HepG2 (cell line): ENCODE results near the gene EMILIN3. TPM values are rescaled to one million over a fixed set of nuclear protein-coding genes. Genes with fewer than 3 reads are reported as not detected.

Experiments used
- ATAC-seq: fragments of 200-7000 bp; cut with Tn5 transposase; 3 replicates; pipeline ENCODE4 v1.9.1; 2020; ENCODE audit warnings: mild to moderate bottlenecking, moderate library complexity
- BruUV-seq: library from RNA; stranded (reverse); fragments of 400-500 nt; replicated peaks from 2 replicates; lab custom pipeline; 2021; lab: Mats Ljungman, UMichigan
- CTCF ChIA-PET: fragments of 300-600 bp; formaldehyde crosslinking; extraction: SDS; loops from one replicate; lab custom pipeline; 2021; ENCODE audit warnings: low total read pairs, inconsistent platforms, low intra/inter-chr PET ratio; lab: Yijun Ruan, JAX
- POLR2A ChIA-PET: fragments of 350-600 bp; sonication (Branson Sonifier 250); formaldehyde crosslinking; loops from one replicate; lab custom pipeline; 2020; ENCODE audit warnings: antibody characterized with exemption, inconsistent platforms; lab: Yijun Ruan, JAX
- DNase-seq: peaks from one replicate; pipeline ENCODE4 v3.0.0-alpha.2; 2015; ENCODE audit warnings: low spot score
- FAIRE-seq: peaks from 3 replicates; lab custom pipeline; 2011; peaks lifted over from hg19 to GRCh38; lab: Jason Lieb, UNC
- H2AFZ ChIP-seq: one replicate; pipeline ENCODE4 v1.6.1; 2011; ENCODE audit warnings: low read length, inconsistent platforms
- H3K27ac ChIP-seq: fragments of 300-600 bp; 3 replicates; pipeline ENCODE4 v1.8.0; 2011; ENCODE audit warnings: mixed run types, mild to moderate bottlenecking, mixed read lengths, low read length, inconsistent platforms; ENCODE audit not compliant: insufficient read depth; ENCODE audit errors: extremely low read length
- H3K27me3 ChIP-seq, 2 experiments: fragments of 200-600 bp in 1 of 2; 2 replicates in 1 of 2; 3 replicates in 1 of 2; pipeline versions ENCODE4 v1.6.0 to v1.8.0; 2011; ENCODE audit warnings: low read length in 2 of 2, mild to moderate bottlenecking in 2 of 2, moderate library complexity in 2 of 2, inconsistent platforms in 1 of 2; ENCODE audit not compliant: insufficient read depth in 2 of 2, control insufficient read depth in 1 of 2
- H3K36me3 ChIP-seq, 2 experiments: fragments of 200-600 bp in 1 of 2; replicated peaks in 1 of 2; 2 replicates in 1 of 2; 3 replicates in 1 of 2; pipeline versions ENCODE4 v1.5.1 to v1.8.0; 2011; ENCODE audit warnings: low read length in 2 of 2, inconsistent platforms in 1 of 2; ENCODE audit not compliant: insufficient read depth in 2 of 2, control insufficient read depth in 1 of 2
- H3K4me1 ChIP-seq: 2 replicates; pipeline ENCODE4 v1.5.1; 2012; ENCODE audit warnings: low read length, inconsistent platforms; ENCODE audit not compliant: insufficient read depth
- H3K4me2 ChIP-seq: 2 replicates; pipeline ENCODE4 v1.6.0; 2011; ENCODE audit warnings: low read depth, low read length, inconsistent platforms
- H3K4me3 ChIP-seq, 3 experiments: fragments of 200-600 bp in 1 of 3; sonication (generic), shearing (Covaris generic) in 1 of 3; replicated peaks in 1 of 3; 2 replicates each; pipeline ENCODE4 v1.5.1; 2011 to 2016; ENCODE audit warnings: low read length in 3 of 3, inconsistent platforms in 2 of 3, low read depth in 2 of 3, mild to moderate bottlenecking in 2 of 3, control low read depth in 1 of 3, mixed read lengths in 1 of 3; ENCODE audit not compliant: insufficient read depth in 1 of 3
- H3K79me2 ChIP-seq: one replicate; pipeline ENCODE4 v1.6.1; 2011; ENCODE audit warnings: low read length, inconsistent platforms; ENCODE audit not compliant: insufficient read depth
- H3K9ac ChIP-seq: 2 replicates; pipeline ENCODE4 v1.6.0; 2011; ENCODE audit warnings: mild to moderate bottlenecking, low read depth, low read length, inconsistent platforms; ENCODE audit not compliant: insufficient read depth
- H3K9me3 ChIP-seq: 2 replicates; pipeline ENCODE4 v1.5.1; 2012; ENCODE audit warnings: mild to moderate bottlenecking, low read length
- H4K20me1 ChIP-seq: 2 replicates; pipeline ENCODE4 v1.6.0; 2011; ENCODE audit warnings: inconsistent platforms, mild to moderate bottlenecking, low read length, moderate library complexity; ENCODE audit not compliant: insufficient read depth
- AHR ChIP-seq: IDR thresholded peaks from 2 replicates; pipeline ENCODE4 v1.6.1; 2018; ENCODE audit warnings: missing genetic modification reagents, missing compliant biosample characterization
- ESRRA ChIP-seq: sonication (generic); formaldehyde crosslinking; IDR thresholded peaks from 2 replicates; pipeline ENCODE4 v1.5.1; 2020; ENCODE audit warnings: mild to moderate bottlenecking, low read depth, missing genetic modification reagents
- SMAD1 ChIP-seq: sonication (generic); formaldehyde crosslinking; IDR thresholded peaks from 2 replicates; pipeline ENCODE4 v1.4.0; 2020; ENCODE audit warnings: missing genetic modification reagents, low read depth, mild to moderate bottlenecking, borderline replicate concordance
- ZNF251 ChIP-seq: sonication (generic); formaldehyde crosslinking; IDR thresholded peaks from 2 replicates; pipeline ENCODE4 v1.9.0; 2021; ENCODE audit warnings: mild to moderate bottlenecking, missing genetic modification reagents
- ZNF782 ChIP-seq: sonication (generic); formaldehyde crosslinking; IDR thresholded peaks from 2 replicates; pipeline ENCODE4 v1.4.0; 2020; ENCODE audit warnings: missing genetic modification reagents, mild to moderate bottlenecking, borderline replicate concordance
- WGBS: methylation state at CpG from one replicate; pipeline ENCODE4 v1.1.6; 2017; ENCODE audit warnings: low lambda C conversion rate; 5-methylcytosine and 5-hydroxymethylcytosine counted together
- in situ Hi-C: cut with HindIII; loops from 2 replicates; pipeline ENCODE4 v1.10.0; 2017; ENCODE audit warnings: low pct_unique_long_range_greater_than_20kb; ENCODE audit not compliant: extremely low pct_ligation_motif_present
- intact Hi-C: fragments of 100-400 bp; cut with micrococcal nuclease; formaldehyde crosslinking; loops from one replicate; pipeline ENCODE4 v1.10.0; 2022; ENCODE audit not compliant: unreplicated experiment
- polyA plus RNA-seq, 8 experiments: library from polyadenylated mRNA; depleted of rRNA in 3 of 8; stranded (reverse) in 7 of 8; unstranded in 1 of 8; fragments of >200 nt; fragmentation: Illumina TruSeq in 4 of 8; extraction: Trizol in 4 of 8; gene quantifications; 2 replicates each; pipeline versions ENCODE4 v1.2.1 to v1.2.3, GENCODE V29; 2011 to 2016; ENCODE audit warnings: low read depth in 4 of 8, missing spikeins in 1 of 8, mixed read lengths in 1 of 8; ENCODE audit not compliant: insufficient read depth in 1 of 8
- total RNA-seq, 5 experiments: library from RNA; depleted of rRNA; stranded (reverse); fragments of >200 nt; fragmentation: Illumina TruSeq; extraction: Trizol; gene quantifications; 2 replicates each; pipeline ENCODE4 v1.2.3, GENCODE V29; 2016; ENCODE audit warnings: low read depth in 1 of 5
- TF ChIP-seq, protein P1 (sequence below): IDR thresholded peaks from 2 replicates; pipeline ENCODE4 v1.6.1; 2016; ENCODE audit warnings: mild to moderate bottlenecking

The EMILIN3 gene
- total and polyA plus RNA-seq, 2 of the 13 experiments (the other 11 are each of a cell fraction or from before 2014, with no cell fraction given), result 0.25 to 0.29 TPM

DNA sequence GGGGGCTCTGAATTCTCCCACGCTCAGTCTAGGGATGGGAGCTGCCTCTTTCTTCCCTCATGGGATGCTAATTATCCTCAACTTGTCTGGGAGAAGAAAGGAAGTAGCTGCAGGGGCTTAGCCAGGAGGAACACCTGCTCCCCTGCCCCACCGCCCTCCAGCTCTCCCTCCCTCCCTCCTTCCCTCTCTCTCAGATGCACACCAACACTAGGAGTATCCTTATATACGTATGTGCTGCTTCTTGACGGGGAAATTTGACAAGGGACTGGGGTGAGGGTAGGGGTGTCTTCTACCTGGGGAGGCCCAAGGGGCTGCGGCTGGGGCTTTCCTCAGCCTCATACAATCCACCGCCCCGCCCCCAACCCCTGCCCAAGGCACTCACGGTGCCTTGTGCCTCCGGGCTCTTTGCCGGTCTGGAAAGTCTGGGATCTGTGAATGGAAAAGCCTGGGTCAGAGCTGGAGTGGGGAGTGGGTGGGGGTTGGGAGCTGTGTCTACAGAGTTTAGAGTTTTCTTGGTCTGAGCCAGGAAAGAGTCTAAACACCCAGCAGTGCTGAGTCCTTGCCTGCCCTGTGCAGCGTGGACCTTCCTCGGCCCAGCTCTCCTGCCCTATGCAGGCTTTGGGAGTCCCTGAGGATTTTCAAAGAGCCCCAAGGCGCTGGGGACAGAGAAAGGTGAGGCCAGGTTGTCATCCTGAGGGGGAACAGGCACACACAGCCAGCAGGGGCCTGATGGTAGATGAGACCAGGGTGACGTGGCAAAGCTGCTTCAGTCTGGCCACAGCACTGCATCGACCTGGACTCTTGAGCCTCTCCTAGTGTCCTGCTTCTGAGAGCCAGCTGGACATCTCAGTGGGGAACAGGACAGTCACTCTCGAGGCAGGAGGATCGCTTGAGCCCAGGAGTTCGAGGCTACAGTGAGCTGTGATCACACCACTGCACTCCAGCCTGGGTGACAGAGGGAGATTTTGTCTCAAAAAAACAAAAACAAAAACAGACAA, 29.3 kb upstream of the EMILIN3 start (continued):
- TF ChIP-seq, protein P1, sequence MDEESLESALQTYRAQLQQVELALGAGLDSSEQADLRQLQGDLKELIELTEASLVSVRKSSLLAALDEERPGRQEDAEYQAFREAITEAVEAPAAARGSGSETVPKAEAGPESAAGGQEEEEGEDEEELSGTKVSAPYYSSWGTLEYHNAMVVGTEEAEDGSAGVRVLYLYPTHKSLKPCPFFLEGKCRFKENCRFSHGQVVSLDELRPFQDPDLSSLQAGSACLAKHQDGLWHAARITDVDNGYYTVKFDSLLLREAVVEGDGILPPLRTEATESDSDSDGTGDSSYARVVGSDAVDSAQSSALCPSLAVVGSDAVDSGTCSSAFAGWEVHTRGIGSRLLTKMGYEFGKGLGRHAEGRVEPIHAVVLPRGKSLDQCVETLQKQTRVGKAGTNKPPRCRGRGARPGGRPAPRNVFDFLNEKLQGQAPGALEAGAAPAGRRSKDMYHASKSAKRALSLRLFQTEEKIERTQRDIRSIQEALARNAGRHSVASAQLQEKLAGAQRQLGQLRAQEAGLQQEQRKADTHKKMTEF, result peak; percentile 40; the same call in 1 of the 2 replicates
- TF ChIP-seq ZNF251, result no peak

DNA sequence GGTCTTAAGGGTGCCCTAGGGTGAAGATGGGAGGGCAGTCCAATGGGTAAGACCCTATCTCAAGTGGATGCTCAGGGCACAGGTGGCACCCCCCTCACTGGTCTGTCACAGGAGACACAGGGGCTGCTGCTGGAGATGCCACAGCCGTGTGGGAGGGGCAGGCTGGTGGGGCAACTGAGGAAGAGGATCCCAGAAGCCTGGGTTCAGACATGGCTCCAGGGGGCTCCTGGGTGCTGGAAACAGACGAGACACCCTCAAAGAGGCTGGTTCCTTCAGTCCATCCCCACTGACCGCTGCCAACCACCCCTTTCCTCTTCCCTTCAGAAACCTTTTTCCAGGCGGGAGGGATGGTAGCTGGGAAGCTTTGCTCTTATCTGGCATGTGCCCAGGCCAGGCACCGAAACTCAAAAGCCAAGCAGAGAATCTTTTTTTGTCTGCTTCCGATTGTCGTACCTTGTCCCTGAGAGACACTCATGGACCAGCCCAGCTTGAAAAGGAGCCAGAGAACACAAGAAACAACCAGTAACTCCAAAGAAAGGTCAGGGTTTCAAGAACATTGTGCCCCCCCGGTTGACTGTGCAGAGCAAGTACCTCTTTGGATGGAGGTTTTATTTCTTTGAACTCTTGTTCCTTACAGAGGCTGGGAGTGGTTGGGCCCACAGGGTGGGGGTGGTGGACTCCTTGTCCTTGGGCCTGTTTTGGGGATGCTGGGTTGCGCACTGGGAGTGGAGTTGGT, 28.5 kb upstream of the EMILIN3 start:
- DNase-seq, result no peak
- Histone ChIP-seq H3K4me1 (peaks cover 29% of the 10 kb centered on the region), H3K36me3 (no peaks in the 10 kb centered on the region), H3K4me2 (no peak overlapping the region)
- no peak; the same call in 2 of the 3 replicates for ATAC-seq
- CTCF ChIA-PET, result no interaction called here
- TF ChIP-seq AHR (no peak), ESRRA (CRISPR knock-in tag) (no peak), SMAD1 (no peak), ZNF782 (no peak)
- TF ChIP-seq, all 625 proteins: peak for 0
- no peak overlapping the region for H2AFZ ChIP-seq
- no TSS peak for BruUV-seq
- H3K27me3 ChIP-seq, result no peaks in the 10 kb centered on the region
- no peak overlapping the region for H3K9ac ChIP-seq
- no peak overlapping the region for H3K4me3 ChIP-seq
- H3K9me3 ChIP-seq, result no peaks in the 10 kb centered on the region
- no peaks in the 10 kb centered on the region for H4K20me1 ChIP-seq
- 55% methylated on average over 9 of the region's 9 CpGs for WGBS
- in situ Hi-C loops (no loop called here), intact Hi-C loops (no loop called here)
- no peaks in the 10 kb centered on the region for H3K79me2 ChIP-seq
- H3K27ac ChIP-seq, result no peak overlapping the region
- FAIRE-seq, result no peak
- POLR2A ChIA-PET, result interaction anchor here (1.0 kb wide), 1 partner anchor 66 kb away, joined by 3 read pairs; no protein-coding TSS in a partner anchor
